DMS53 treated with DMSO at 0.1 percent for 48 hours (cell line): ENCODE measurements around the gene SF3B1.
"Not testable (repeated sequence)": the region's sequence is repeated elsewhere in the genome, so short reads cannot be mapped to it uniquely, and the experiment has no call there.

Source experiments
- DNase-seq: peaks from one replicate; lab custom pipeline; 2025; ENCODE audit not compliant: unreplicated experiment; lab: John Stamatoyannopoulos, UW

The SF3B1 gene

GRCh38 chr2:197433780-197434438 lies 919 bp downstream of the SF3B1 start:
- DNase-seq: no peak

GRCh38 chr2:197432527-197432926 lies 2.3 kb downstream of the SF3B1 start:
- not testable (repeated sequence) for DNase-seq

DNA sequence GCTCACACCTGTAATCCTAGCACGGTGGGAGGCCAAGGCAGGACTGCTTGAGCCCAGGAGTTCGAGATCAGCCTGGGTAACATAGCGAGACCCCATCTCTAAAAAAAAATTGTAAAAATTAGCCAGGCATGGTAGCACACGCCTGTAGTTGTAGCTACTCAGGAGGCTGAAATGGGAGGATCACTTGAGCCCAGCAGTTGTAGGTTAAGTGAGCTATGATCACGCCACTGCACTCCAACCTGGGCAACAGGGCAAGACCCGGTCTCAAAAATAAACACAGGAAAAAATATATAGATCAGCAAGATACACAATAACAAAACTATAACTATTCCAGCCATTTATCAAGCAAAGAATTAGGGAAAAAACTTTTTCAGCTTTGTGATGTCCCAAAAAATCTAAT lies 3.0 kb downstream of the SF3B1 start:
- no peak for DNase-seq

DNA sequence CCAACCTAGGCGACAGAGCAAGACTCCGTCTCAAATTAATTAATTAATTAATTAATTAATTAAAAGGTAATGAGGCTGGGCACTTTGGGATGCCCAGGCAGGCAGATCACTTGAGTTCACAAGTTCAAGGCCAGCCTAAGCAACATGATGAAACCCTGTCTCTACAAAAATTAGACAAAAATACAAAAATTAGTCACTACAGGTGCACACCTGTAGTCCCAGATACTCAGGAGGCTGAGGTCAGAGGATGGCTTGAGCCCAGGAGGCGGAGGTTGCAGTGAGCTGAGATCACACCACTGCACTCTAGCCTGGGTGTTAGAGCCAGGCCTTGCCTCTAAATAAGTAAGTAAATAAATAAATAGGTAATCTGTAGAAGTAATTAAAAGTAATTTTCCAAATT lies 6.8 kb downstream of the SF3B1 start:
- DNase-seq: no peak

DNA sequence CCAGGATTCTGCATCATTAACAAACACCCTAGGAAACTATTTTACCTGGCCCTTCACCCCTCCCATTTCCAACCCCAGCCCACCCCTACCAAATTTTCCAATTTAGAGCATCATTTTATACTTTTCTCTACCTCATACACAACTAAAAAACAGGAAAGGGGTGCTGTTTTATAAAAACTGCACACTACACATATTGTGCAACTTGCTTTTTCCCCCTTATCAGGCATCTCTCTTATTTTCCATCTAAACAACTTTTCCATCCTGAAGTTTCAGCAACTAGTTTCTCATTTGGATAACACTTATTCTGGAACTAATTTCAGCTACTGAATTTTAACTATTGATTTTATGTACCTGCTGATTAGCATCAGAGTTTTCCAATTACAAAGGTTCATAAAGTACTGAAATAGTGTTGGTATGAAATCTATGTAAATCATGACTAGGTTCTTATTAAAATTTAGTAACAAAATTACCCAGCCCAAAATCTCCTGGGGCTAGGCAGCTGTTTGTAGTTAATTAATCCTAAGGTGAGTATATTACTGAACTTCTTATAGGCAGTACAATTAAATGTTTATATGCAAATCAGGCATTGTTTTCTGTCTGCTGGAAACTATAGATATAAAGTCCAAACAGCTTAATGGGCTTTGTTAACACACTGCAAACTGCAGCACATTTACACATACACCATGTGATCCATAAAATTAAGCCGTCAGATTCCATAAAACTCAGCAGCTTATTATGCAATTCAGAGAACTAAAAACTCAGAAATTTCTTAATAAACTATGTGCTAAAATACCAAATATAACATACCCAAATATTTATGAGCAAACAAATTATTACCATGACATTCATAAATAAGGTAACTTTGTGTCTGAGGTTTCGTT lies 7.9 kb downstream of the SF3B1 start:
- no peak for DNase-seq

GRCh38 chr2:197425550-197425949 lies 9.3 kb downstream of the SF3B1 start:
- no peak for DNase-seq

GRCh38 chr2:197423307-197423706 lies 11.5 kb downstream of the SF3B1 start:
- DNase-seq: no peak

DNA sequence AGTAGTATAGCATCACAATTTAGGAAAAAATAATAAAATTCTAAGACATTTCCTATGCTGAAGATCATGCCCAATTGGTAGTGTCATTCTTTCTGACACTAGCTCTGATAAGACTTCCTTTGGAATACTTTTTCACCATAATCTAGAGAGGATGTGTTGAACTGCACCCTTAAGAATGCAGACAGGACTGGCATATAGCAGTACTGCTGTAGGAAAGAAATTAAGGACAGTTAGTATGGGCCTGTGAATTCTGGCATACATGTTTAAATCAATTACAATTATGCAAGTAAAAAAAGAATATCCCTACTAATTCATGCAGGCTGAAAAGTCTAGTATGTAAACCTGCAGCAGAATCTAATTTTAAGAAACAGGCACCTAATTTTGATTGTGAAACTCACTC lies 15.4 kb downstream of the SF3B1 start:
- no peak for DNase-seq

DNA sequence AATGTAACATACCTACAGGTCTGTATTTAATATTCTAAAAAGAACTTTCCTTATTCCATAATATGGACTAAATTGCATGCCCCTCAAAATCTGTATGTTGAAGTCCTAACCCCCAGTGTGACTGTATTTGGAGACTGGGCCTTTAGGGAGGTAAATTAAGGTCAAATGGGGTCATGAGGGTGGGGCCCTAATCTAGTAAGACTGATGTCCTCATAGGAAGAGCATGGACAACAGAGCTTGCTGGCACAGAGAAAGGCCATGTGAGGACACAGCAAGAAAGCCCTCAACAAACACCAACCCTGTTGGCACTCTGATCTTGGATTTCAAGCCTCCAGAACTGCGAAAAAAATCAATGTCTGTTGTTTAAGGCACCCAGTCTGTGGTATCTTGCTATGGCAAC lies 18.6 kb downstream of the SF3B1 start:
- DNase-seq: no peak

DNA sequence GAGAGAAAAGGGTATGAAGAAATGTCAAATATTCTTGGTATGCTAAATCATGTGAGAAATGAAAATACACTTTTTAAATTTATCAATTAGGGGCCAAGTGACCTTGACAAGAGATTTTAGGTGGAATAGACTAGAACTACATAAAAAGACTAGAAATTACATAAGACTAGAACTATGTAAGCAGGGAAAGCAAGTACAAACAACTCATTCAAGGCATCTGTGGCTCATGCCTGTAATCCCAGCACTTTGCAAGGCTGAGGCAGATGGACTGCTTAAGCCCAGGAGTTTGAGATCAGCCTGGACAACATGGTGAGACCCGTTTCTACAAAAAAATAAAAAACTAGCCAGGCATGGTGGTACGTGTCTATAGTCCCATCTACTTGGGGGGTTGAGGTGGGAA lies 20.3 kb downstream of the SF3B1 start:
- no peak for DNase-seq

DNA sequence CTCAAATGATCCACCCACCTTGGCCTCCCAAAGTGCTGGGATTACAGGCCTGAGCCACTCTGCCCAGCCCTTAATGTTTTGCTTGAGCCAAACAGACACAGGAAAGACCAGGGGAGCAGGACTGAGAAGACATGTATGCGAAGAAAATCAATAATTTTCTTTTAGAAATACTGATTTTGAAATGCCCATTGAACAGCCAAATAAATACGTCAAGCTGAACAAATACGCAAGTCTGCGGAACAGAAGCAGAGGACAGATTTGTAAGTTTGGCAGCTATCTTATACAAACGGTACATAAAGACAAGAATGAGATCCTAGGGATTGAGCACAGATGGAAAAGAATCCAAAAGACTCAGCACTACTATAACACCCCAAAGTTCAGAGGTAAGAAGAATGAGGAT lies 20.8 kb downstream of the SF3B1 start:
- DNase-seq: no peak

GRCh38 chr2:197405582-197405981 lies 29.2 kb downstream of the SF3B1 start:
- DNase-seq: no peak

- DNase-seq: no peak
Measured at GRCh38 chr2:197399887-197400540, 34.8 kb downstream of the SF3B1 start.

GRCh38 chr2:197398913-197399312 lies 35.9 kb downstream of the SF3B1 start:
- DNase-seq: no peak

DNA sequence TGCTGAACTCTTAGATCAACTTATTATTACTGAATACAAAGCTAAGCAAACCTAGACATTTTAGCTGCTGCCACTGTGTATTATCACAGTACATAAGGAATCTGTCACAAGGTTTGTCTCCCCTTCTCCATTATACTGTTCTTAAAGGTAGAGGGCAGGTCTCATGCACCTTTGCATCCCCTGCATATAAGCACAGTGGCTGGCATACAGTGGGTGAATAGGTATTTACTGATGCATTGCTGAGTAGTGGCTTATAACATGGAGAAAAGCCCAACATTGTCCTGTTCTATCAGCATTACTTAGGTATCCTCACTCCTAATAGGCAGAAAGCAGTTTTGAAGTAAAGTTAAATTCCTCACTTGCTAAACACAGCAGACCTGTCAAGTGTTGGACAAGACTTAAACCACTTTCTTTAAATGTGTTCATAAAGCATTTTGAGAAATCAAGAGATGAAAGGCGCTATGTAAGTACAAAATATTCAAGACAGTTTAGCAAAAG lies 43.6 kb downstream of the SF3B1 start:
- no peak for DNase-seq

- DNase-seq: no peak
Measured at GRCh38 chr2:197388866-197389587, 45.8 kb downstream of the SF3B1 start.

- no peak for DNase-seq
Measured at GRCh38 chr2:197387179-197387578, 47.6 kb downstream of the SF3B1 start.

GRCh38 chr2:197386242-197386641 lies 48.6 kb downstream of the SF3B1 start:
- no peak for DNase-seq

DNA sequence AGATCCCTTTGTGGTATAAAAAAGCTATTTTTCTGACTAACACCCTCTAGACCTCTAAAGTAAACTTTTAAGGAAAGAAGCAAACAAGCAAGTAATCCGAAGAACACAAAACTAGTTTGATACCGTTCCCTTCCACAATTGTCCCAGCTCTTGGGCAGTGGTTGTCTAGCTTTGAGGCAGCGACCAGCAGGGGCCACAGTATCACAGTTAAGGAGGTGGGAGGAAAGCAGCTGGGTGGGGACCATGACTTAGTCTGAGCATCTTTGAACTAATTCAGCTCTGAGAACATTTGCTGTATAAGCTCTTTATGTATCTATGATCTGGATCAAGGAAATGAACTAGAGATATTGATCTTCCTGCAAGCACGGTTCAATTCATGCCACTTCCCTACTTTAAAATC lies 51.0 kb downstream of the SF3B1 start:
- DNase-seq: no peak

DNA sequence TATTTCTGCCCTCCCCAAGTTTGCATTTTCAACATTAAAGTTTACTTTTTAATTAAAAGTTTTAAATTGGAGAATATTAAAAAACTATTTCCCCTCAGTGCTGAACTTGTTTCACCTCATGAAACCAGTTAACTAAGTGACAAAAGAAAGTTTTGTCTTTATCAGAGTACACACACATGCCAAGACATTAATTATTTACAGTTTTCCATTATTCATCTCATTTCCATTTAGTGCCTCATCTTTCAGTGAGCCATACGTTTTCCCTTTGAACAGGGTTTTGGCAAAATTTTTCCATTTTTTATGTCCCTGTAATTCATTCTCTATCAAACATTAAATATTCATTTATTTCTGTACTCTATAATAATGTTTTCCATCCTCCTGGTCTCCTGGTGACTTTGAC lies 53.2 kb downstream of the SF3B1 start:
- no peak for DNase-seq

GRCh38 chr2:197379918-197380309 lies 54.9 kb downstream of the SF3B1 start:
- not testable (repeated sequence) for DNase-seq
